Glutamatergic neuron (in vitro differentiated cells): ENCODE measurements around the gene TTC9B. TPM values are rescaled to one million over a fixed set of nuclear protein-coding genes. Genes with fewer than 3 reads are reported as not detected.

Experiments used
- DNase-seq: peaks from one replicate; pipeline ENCODE4 v3.0.0; 2022
- H3K27ac Mint-ChIP-seq: one replicate; pipeline ENCODE4 v1.8.0; 2020; ENCODE audit warnings: mild to moderate bottlenecking, mixed read lengths, inconsistent platforms; ENCODE audit not compliant: unreplicated experiment
- H3K27me3 Mint-ChIP-seq: one replicate; pipeline ENCODE4 v1.8.0; 2020; ENCODE audit warnings: mild to moderate bottlenecking, moderate library complexity, mixed read lengths, inconsistent platforms; ENCODE audit not compliant: unreplicated experiment
- H3K36me3 Mint-ChIP-seq: one replicate; pipeline ENCODE4 v1.8.0; 2020; ENCODE audit warnings: mild to moderate bottlenecking, mixed read lengths, inconsistent platforms; ENCODE audit not compliant: unreplicated experiment
- H3K4me1 Mint-ChIP-seq: one replicate; pipeline ENCODE4 v1.8.0; 2020; ENCODE audit warnings: mild to moderate bottlenecking, low read depth, mixed read lengths, inconsistent platforms; ENCODE audit not compliant: unreplicated experiment
- H3K4me3 Mint-ChIP-seq: one replicate; pipeline ENCODE4 v1.8.0; 2020; ENCODE audit warnings: mild to moderate bottlenecking, mixed read lengths, inconsistent platforms; ENCODE audit not compliant: unreplicated experiment
- H3K9me3 Mint-ChIP-seq: one replicate; pipeline ENCODE4 v1.8.0; 2020; ENCODE audit warnings: mild to moderate bottlenecking, moderate library complexity, mixed read lengths, inconsistent platforms; ENCODE audit not compliant: unreplicated experiment
- total RNA-seq: library from RNA; stranded (reverse); fragmentation: NEBNext Ultra II Directional; extraction: Animal tissue kit (Norgen Biotek cat#: 25700); gene quantifications from one replicate; pipeline ENCODE4 v1.2.1, GENCODE V29; 2021; ENCODE audit not compliant: unreplicated experiment
- TF ChIP-seq, protein P1 (sequence below): fragments of 200-600 bp; sonication (generic); IDR thresholded peaks from one replicate; pipeline ENCODE4 v1.5.0; 2021; ENCODE audit not compliant: partially characterized antibody, unreplicated experiment

TTC9B gene
- total RNA-seq, 1 donor from 2014 or later: 19.5 TPM

DNA sequence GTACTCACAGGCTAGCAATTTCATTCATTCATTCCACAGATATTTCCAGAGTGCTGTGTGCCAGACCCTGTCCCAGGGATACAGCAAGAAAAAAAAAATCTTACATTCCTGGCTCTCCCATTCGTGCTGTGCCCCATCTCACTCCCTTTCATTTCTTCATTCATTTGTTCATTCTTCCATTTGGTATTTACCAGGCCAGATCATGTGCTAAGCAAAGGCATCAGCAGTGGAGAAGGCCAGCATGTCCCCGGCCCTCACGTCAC is 24.7 kb downstream of the TTC9B start:
- Mint-ChIP-seq H3K4me1 (no peaks in the 10 kb centered on the region), H3K4me3 (no peak overlapping the region), H3K27ac (no peak overlapping the region), H3K27me3 (no peaks in the 10 kb centered on the region), H3K9me3 (peaks cover 5% of the 10 kb centered on the region), H3K36me3 (no peaks in the 10 kb centered on the region)
- TF ChIP-seq, protein P1, sequence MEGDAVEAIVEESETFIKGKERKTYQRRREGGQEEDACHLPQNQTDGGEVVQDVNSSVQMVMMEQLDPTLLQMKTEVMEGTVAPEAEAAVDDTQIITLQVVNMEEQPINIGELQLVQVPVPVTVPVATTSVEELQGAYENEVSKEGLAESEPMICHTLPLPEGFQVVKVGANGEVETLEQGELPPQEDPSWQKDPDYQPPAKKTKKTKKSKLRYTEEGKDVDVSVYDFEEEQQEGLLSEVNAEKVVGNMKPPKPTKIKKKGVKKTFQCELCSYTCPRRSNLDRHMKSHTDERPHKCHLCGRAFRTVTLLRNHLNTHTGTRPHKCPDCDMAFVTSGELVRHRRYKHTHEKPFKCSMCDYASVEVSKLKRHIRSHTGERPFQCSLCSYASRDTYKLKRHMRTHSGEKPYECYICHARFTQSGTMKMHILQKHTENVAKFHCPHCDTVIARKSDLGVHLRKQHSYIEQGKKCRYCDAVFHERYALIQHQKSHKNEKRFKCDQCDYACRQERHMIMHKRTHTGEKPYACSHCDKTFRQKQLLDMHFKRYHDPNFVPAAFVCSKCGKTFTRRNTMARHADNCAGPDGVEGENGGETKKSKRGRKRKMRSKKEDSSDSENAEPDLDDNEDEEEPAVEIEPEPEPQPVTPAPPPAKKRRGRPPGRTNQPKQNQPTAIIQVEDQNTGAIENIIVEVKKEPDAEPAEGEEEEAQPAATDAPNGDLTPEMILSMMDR: no peak
- no peak for DNase-seq

DNA sequence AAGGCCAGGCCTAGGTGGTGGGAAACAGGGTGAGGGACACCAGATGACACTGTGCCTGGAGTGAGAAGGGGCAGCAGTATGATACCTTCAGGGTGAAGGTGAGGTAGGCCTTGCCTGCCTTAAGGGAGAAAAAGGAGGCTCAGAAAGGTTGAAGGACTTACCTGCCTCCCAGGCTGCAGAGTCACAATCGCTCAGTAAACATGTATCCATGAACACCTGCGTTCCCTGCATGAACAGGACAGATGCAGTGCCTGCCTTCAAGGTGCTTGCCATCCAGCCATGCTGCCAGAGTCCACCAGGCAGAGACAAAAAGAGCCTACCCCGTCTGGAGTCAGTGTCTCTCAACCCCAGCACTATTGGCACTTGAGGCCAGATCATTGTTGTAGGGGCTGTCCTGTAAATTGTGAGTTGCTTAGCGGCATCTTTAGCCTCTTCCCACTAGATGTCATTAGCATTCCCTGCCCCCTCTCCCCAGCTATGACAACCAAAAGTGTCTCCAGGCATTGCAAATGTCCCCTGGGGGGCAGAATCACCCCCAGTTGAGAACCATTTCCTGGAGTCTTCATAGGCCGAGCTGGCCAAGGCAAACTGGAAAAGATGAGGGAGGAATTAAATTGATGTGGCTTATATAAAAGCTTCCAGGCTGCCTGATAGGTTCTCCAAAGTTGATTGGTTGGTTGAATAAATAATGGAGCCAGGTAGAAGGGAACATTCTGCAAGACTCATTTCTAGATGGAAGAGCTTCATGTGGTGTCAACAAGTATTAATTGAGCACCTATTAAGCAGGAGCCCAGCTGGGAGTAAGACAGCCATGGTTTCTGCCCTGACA is 25.2 kb downstream of the TTC9B start:
- H3K4me1 Mint-ChIP-seq: no peaks in the 10 kb centered on the region
- no peaks in the 10 kb centered on the region for H3K36me3 Mint-ChIP-seq
- H3K9me3 Mint-ChIP-seq: peaks cover 5% of the 10 kb centered on the region
- H3K4me3 Mint-ChIP-seq: peak overlapping the region; percentile 63
- TF ChIP-seq, protein P1: no peak
- no peak for DNase-seq
- H3K27me3 Mint-ChIP-seq: no peaks in the 10 kb centered on the region
- H3K27ac Mint-ChIP-seq: no peak overlapping the region

DNA sequence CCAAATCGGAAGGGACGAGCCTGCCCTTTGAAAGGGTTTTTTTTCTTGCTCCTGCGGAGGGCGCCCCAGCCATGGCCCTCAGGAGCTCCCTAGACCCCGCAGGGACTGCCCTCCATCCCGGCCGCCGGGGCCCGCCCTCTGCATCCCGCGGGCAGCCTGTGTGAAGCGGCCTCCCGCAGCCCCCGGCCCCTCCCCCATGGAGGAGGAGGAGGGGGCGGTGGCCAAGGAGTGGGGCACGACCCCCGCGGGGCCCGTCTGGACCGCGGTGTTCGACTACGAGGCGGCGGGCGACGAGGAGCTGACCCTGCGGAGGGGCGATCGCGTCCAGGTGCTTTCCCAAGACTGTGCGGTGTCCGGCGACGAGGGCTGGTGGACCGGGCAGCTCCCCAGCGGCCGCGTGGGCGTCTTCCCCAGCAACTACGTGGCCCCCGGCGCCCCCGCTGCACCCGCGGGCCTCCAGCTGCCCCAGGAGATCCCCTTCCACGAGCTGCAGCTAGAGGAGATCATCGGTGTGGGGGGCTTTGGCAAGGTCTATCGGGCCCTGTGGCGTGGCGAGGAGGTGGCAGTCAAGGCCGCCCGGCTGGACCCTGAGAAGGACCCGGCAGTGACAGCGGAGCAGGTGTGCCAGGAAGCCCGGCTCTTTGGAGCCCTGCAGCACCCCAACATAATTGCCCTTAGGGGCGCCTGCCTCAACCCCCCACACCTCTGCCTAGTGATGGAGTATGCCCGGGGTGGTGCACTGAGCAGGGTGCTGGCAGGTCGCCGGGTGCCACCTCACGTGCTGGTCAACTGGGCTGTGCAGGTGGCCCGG is 26.1 kb downstream of the TTC9B start:
- Mint-ChIP-seq H3K36me3 (no peaks in the 10 kb centered on the region), H3K27me3 (no peaks in the 10 kb centered on the region), H3K27ac (no peak overlapping the region), H3K9me3 (peaks cover 5% of the 10 kb centered on the region), H3K4me1 (no peaks in the 10 kb centered on the region), H3K4me3 (peak overlapping the region; percentile 63)
- TF ChIP-seq, protein P1: no peak
- peak; percentile 78 for DNase-seq

GRCh38 chr19:40190891-40191835 is 27.0 kb downstream of the TTC9B start, which contains the start of gene MAP3K10:
Gene MAP3K10, plus strand, starts transcription at chr19:40191426. Its CDS starts 606 bp downstream, at chr19:40192032.
- H3K36me3 Mint-ChIP-seq: no peaks in the 10 kb centered on the region
- no peaks in the 10 kb centered on the region for H3K4me1 Mint-ChIP-seq
- H3K27ac Mint-ChIP-seq: peak within 1 kb of the TSS; percentile 38
- no peaks in the 10 kb centered on the region for H3K27me3 Mint-ChIP-seq
- peaks cover 5% of the 10 kb centered on the region for H3K9me3 Mint-ChIP-seq
- TF ChIP-seq, protein P1: no peak
- H3K4me3 Mint-ChIP-seq: peak within 1 kb of the TSS; percentile 85
- DNase-seq: peak; percentile 84
